OCI-LY3 (cell line): ENCODE measurements around the gene GATA5.

Experiments
- H2AFZ ChIP-seq: fragments of 200-600, 300-600 bp; shearing (Covaris generic); 2 replicates; pipeline ENCODE4 v1.6.0; 2014; ENCODE audit warnings: antibody characterized with exemption, low read depth, low read length
- H3K27ac ChIP-seq: fragments of 200-600, 300-600 bp; sonication (generic); 2 replicates; pipeline ENCODE4 v1.5.1; 2014; ENCODE audit warnings: mild to moderate bottlenecking, low read length, moderate library complexity, mixed read lengths
- H3K27me3 ChIP-seq: fragments of 200-600, 300-600 bp; sonication (generic); 2 replicates; pipeline ENCODE4 v1.6.1; 2014; ENCODE audit warnings: low read depth, low read length, mixed read lengths
- H3K36me3 ChIP-seq: fragments of 200-600, 300-600 bp; sonication (generic); replicated peaks from 2 replicates; pipeline ENCODE3; 2014; ENCODE audit warnings: low read depth, low read length, mixed read lengths
- H3K4me1 ChIP-seq: fragments of 300-600, 200-600 bp; sonication (generic); 2 replicates; pipeline ENCODE4 v1.6.1; 2014; ENCODE audit warnings: low read length, mixed read lengths
- H3K4me2 ChIP-seq: fragments of 200-600, 300-600 bp; sonication (generic); 2 replicates; pipeline ENCODE4 v1.6.1; 2014; ENCODE audit warnings: low read length, mixed read lengths
- H3K4me3 ChIP-seq: fragments of 300-600, 200-600 bp; sonication (generic); 2 replicates; pipeline ENCODE4 v1.5.1; 2014; ENCODE audit warnings: antibody characterized with exemption, mild to moderate bottlenecking, low read length, moderate library complexity
- H3K79me2 ChIP-seq: fragments of 300-600, 200-600 bp; shearing (Covaris generic); 2 replicates; pipeline ENCODE4 v1.6.1; 2014; ENCODE audit warnings: mild to moderate bottlenecking, low read length, mixed read lengths
- H3K9ac ChIP-seq: fragments of 300-600, 200-600 bp; shearing (Covaris generic); 2 replicates; pipeline ENCODE4 v1.6.0; 2014; ENCODE audit warnings: mild to moderate bottlenecking, low read length, moderate library complexity
- H3K9me3 ChIP-seq: fragments of 200-600, 300-600 bp; shearing (Covaris generic); 2 replicates; pipeline ENCODE4 v1.6.1; 2014; ENCODE audit warnings: low read length, mixed read lengths; ENCODE audit not compliant: insufficient read depth
- H4K20me1 ChIP-seq: fragments of 200-600, 300-600 bp; sonication (generic); 2 replicates; pipeline ENCODE4 v1.6.1; 2016; ENCODE audit warnings: low read length, mixed read lengths; ENCODE audit not compliant: insufficient read depth
- CTCF ChIP-seq: fragments of 200-600, 300-600 bp; sonication (generic); IDR thresholded peaks from 2 replicates; pipeline ENCODE4 v1.5.1; 2014; ENCODE audit warnings: antibody characterized with exemption, low read length, low read depth
- EZH2phosphoT487 ChIP-seq: fragments of 200-600 bp; shearing (Covaris generic); IDR thresholded peaks from 2 replicates; pipeline ENCODE4 v1.6.1; 2018; ENCODE audit warnings: antibody characterized with exemption, mixed run types, low read depth

The GATA5 gene

GRCh38 chr20:62472138-62472940 is 3.5 kb downstream of the GATA5 start:
- Histone ChIP-seq H3K9ac (no peak overlapping the region), H3K27ac (no peak overlapping the region), H3K4me2 (no peak overlapping the region), H3K27me3 (peaks cover 16% of the 10 kb centered on the region), H3K4me1 (no peaks in the 10 kb centered on the region), H2AFZ (no peak overlapping the region), H3K9me3 (no peaks in the 10 kb centered on the region), H3K4me3 (no peak overlapping the region), H3K79me2 (no peaks in the 10 kb centered on the region), H3K36me3 (no peaks in the 10 kb centered on the region), H4K20me1 (no peaks in the 10 kb centered on the region)
- TF ChIP-seq EZH2phosphoT487 (no peak), CTCF (no peak)

GRCh38 chr20:62470459-62470858 is 5.3 kb downstream of the GATA5 start:
- H3K9me3 ChIP-seq = no peaks in the 10 kb centered on the region
- H3K4me3 ChIP-seq = no peak overlapping the region
- H3K27me3 ChIP-seq = peaks cover 16% of the 10 kb centered on the region
- no peaks in the 10 kb centered on the region for H4K20me1 ChIP-seq
- TF ChIP-seq EZH2phosphoT487 (no peak), CTCF (no peak)
- H3K36me3 ChIP-seq = no peaks in the 10 kb centered on the region
- H2AFZ ChIP-seq = no peak overlapping the region
- no peak overlapping the region for H3K27ac ChIP-seq
- no peaks in the 10 kb centered on the region for H3K4me1 ChIP-seq
- no peak overlapping the region for H3K9ac ChIP-seq
- no peaks in the 10 kb centered on the region for H3K79me2 ChIP-seq
- no peak overlapping the region for H3K4me2 ChIP-seq

GRCh38 chr20:62470001-62470400 is 5.8 kb downstream of the GATA5 start:
- no peaks in the 10 kb centered on the region for H3K4me1 ChIP-seq
- no peaks in the 10 kb centered on the region for H3K9me3 ChIP-seq
- no peaks in the 10 kb centered on the region for H3K79me2 ChIP-seq
- H2AFZ ChIP-seq = no peak overlapping the region
- no peak overlapping the region for H3K27ac ChIP-seq
- H4K20me1 ChIP-seq = no peaks in the 10 kb centered on the region
- H3K27me3 ChIP-seq = peaks cover 16% of the 10 kb centered on the region
- TF ChIP-seq CTCF (no peak), EZH2phosphoT487 (no peak)
- H3K4me3 ChIP-seq = no peak overlapping the region
- no peak overlapping the region for H3K9ac ChIP-seq
- no peaks in the 10 kb centered on the region for H3K36me3 ChIP-seq
- H3K4me2 ChIP-seq = no peak overlapping the region

- H3K9me3 ChIP-seq = no peaks in the 10 kb centered on the region
- peaks cover 16% of the 10 kb centered on the region for H3K27me3 ChIP-seq
- no peaks in the 10 kb centered on the region for H3K79me2 ChIP-seq
- H3K27ac ChIP-seq = no peak overlapping the region
- H3K4me2 ChIP-seq = no peak overlapping the region
- no peak overlapping the region for H2AFZ ChIP-seq
- no peaks in the 10 kb centered on the region for H4K20me1 ChIP-seq
- no peaks in the 10 kb centered on the region for H3K36me3 ChIP-seq
- TF ChIP-seq EZH2phosphoT487 = no peak
- TF ChIP-seq CTCF = no peak
- H3K4me1 ChIP-seq = no peaks in the 10 kb centered on the region
- H3K4me3 ChIP-seq = no peak overlapping the region
- H3K9ac ChIP-seq = no peak overlapping the region
These were observed 6.4 kb downstream of the GATA5 start for GRCh38 chr20:62469352-62469751.
